HG03196 (cell line): ENCODE results near the gene KRTAP1-4.
"Not testable (repeated sequence)": the region's sequence is repeated elsewhere in the genome, so short reads cannot be mapped to it uniquely, and the experiment has no call there.

ENCODE experiments used
- ATAC-seq: cut with Tn5 transposase; IDR thresholded peaks from one replicate; pipeline ENCODE4 v1.9.1; 2021; ENCODE audit not compliant: unreplicated experiment

Gene KRTAP1-4

DNA sequence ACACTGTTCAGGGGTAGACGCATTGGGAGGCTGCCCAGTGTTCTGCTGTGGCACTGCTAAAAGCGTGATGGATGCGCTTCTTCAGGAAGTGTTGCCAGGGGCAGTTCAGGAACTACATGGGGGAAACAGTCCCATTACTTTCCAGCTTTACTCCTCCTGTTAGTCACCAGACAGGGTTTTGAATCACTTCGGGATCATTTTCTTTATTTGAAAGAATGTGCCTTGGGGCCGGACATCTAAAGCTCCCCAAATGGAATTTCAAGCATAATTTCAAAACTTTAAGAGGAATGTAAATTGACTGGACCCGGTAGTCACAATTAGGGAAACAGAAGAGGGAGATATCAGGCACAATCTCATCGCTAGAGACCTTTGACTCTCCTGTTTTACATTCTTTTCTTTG, 18.4 kb upstream of the KRTAP1-4 start:
- no peak for ATAC-seq

DNA sequence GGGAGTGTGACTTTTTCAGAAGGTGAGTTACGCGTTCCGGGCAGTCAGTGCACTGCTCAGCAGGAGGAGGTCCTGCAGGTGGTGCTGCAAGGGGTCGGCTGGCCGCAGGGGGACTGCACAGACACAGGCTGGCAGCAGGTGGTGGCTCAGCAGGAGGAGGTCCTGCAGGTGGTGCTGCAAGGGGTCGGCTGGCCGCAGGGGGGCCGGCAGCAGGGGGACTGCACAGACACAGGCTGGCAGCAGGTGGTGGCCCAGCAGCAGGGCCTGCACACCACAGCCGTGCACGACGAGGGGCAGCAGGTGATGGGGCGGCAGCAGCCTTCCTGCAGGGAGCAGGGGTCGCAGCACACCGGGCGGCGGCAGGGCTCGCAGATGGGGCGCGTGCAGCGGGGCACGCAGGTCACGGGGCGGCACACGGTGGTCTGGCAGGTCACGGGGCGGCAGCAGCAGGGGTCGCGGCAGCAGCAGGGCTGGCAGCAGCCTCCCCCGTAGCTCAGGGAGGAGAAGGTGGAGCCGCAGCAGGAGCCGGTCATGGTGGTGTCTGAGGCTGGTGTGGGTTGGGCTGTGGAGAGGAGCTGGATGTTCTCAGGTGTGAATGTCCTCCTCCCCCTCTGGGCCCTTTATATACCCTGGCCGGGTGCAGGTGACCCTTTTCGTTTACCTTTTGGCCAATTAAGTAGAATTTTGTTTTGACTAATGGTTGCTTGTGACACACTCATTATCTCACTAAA, 16.9 kb upstream of the KRTAP1-4 start, which contains the start of gene KRTAP2-1:
Gene KRTAP2-1 (minus strand): TSS at position 582 of the 731 bp plus-strand sequence. CDS start 49 bp downstream, at position 533.
- not testable (repeated sequence) for ATAC-seq

DNA sequence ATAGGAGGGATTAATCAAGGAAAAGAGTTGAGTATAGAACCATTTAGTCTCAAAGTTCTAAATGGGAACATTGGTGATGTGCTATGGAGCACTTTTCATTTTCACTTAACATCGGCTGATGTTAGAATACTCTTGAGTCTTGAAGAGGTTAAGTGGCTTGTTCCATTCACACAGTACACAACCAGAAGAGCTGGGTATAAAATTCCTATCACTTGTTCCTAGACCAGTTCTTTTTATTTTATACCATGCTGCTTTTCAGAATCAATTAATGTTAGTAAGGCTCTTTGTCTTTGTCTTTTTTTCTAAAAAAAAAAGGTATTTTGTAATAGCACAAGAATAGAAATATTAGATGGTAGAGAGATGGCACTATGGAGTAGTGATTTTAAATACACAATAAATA, 13.0 kb upstream of the KRTAP1-4 start:
- ATAC-seq = no peak

DNA sequence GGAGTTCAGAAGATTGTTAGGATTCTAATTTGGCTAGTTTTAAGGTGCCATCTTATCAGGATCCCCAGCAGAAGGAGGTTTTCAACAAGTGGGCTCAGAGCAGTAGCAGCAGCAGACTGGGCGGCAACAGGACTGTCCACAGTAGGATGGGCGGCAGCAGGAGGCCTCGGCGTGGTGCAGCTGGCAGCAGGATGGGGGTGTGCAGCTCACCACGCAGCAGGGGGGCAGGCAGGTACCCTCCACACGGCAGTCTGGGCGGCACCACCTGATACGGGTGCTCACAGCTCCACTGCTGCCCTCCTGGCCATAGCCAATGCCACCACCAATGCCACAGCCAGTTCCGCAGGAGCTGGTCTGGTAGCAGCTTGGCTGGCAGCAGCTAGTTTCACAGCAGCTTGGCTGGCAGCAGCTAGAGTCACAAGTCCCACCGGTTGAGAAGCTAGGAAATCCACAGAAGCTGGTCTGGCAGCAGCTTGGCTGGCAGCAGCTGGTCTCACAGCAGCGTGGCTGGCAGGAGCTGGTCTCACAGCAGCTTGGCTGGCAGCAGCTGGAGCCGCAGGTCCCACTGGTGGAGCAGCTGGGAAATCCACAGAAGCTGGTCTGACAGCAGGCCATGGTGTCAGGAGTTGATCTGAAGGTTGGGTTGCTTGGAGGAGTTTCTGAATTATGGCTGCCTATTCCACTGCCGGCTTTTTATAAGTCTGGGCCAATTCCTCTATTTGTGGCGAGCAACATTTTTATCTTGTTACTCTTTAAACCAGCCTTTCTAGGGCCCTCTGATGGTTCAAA, 11.0 kb upstream of the KRTAP1-4 start, which contains the start of gene KRTAP1-1:
Gene KRTAP1-1 (minus strand): TSS at position 668 of the 789 bp plus-strand sequence. CDS start 53 bp downstream, at position 615.
- not testable (repeated sequence) for ATAC-seq

DNA sequence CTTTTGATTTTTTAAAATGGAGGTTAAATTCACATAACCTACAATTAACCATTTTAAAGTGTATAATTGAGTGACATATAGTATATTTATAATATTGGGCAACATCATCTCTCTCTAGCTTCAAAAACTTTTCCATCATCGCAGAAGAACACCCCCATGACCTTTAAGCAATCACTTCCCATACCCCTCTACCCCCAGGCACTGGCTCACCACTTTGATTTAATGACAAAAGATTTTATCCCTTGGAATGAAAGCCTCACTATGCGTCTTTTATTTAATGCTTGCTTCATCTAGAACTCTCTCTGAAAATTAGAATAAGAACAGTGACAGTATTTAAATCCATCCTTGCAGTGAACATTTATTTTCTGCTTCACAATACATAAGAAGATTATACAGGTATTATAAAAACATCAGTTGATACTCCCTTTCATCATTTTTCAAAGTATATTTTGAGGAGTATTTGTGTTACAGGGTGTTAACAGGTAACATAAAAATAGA, 7.9 kb upstream of the KRTAP1-4 start:
- ATAC-seq = no peak

DNA sequence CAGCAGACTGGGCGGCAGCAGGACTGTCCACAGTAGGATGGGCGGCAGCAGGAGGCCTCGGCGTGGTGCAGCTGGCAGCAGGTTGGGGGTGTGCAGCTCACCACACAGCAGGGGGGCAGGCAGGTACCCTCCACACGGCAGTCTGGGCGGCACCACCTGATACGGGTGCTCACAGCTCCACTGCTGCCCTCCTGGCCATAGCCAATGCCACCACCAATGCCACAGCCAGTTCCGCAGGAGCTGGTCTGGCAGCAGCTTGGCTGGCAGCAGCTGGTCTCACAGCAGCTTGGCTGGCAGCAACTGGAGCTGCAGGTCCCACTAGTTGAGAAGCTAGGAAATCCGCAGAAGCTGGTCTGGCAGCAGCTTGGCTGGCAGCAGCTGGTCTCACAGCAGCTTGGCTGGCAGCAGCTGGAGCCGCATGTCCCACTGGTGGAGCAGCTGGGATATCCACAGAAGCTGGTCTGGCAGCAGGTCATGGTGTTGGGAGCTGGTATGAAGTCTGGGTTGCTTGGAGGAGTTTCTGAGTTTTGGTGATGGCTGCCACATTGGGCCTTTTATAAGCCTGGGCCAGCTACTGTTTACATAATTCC, 4.4 kb upstream of the KRTAP1-4 start, which contains the start of gene KRTAP1-3:
Gene KRTAP1-3 (minus strand): TSS at position 529 of the 590 bp plus-strand sequence. CDS start 53 bp downstream, at position 476.
- not testable (repeated sequence) for ATAC-seq

DNA sequence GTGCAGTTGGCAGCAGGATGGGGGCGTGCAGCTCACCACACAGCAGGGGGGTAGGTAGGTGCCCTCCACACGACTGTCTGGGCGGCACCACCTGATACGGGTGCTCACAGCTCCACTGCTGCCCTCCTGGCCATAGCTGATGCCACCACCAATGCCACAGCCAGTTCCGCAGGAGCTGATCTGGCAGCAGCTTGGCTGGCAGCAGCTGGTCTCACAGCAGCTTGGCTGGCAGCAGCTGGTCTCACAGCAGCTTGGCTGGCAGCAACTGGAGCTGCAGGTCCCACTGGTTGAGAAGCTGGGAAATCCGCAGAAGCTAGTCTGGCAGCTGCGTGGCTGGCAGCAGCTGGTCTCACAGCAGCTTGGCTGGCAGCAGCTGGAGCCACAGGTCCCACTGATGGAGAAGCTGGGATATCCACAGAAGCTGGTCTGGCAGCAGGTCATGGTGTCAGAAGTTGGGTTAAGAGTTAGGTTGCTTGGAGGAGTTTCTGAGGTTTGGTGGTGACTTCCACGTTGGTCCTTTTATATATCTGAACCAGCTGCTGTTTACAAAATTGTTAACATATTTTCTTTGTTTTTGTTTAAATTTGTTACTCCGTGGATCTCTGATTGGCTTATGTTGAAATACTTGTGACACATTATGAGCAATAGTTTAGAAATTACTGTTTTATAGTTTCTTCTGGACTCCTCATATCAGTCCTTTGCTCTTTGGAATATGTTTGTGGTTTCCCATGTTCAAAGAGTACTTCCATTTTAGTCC, 3.1 kb downstream of the KRTAP1-4 start, which contains the start of gene KRTAP1-5:
Gene KRTAP1-5 (minus strand): TSS at position 494 of the 757 bp plus-strand sequence. CDS start 53 bp downstream, at position 441.
- no peak for ATAC-seq

DNA sequence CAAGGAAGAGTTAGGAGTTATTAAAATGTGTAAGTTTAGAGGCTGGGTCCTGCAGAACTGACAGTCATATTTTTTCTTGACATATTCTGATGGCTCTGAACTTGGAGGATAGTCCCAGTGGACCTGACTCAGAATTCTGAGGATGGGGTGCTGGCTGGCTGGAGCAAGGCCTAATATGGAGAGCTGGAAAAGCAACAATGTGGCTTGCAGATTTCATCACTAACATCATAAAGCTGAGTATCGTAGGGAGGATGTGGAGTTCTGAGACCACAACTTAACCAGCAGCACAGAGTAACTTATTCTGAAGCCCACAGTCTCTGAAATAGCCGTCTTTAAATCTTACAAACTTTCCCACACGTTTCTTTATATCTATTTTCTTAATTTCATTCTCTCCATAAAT, 5.3 kb downstream of the KRTAP1-4 start:
- no peak for ATAC-seq

DNA sequence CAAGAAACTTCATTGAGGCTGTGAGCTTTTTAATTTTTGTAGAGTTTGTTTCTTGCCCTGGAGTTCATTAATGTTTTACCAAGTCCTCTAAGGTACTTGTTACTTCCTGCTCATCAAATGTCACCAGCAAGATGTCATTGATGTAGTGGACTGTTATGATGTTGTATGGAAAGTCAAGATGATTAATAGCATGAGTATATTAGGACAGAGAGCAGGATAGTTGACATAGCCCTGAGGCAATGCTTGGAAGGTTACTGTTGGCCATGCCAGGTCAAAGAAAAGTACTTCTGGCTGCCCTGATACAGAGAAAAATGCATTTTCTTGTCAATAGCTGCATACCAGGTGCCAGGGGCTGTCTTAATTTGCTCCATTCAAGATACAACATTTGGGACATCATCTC, 9.7 kb downstream of the KRTAP1-4 start:
- no peak for ATAC-seq

DNA sequence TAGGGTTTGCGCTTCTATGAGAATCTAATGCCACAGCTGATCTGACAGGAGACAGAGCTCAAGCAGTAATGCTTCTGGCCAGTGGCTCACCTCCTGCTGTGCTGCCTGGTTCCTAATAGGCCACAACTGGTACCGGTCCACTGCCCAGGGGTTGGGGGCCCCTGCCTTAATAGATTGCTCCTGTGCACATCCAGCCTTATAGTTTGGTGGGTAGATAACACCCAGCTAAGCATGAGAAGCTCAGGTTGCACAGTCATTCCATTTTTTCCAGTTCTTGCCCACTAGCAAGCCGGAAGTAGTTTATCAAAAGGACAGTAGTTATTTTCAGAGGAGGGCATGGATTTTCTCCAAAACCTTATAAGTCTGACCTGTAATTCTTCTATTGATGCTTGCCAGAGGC, 10.6 kb downstream of the KRTAP1-4 start:
- no peak for ATAC-seq

DNA sequence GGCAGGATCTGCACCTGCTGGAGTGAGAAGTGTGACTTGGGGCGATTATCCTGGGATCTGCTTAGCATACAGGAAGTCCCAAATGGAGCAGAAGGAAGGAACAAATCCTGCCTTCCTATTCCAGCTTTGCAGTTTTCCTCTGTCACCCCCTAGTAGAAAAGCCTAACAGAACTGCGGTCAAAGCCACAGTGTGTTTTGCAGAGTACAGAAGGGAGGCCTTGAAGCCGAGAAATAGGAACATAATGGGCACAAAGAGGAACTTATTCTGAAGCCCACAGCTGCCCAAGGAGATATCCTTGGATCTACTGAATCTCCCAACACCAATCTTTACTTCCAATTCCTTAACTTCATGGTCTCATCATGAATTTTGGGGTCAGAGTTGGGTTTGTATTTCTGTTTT, 11.5 kb downstream of the KRTAP1-4 start:
- ATAC-seq = no peak

DNA sequence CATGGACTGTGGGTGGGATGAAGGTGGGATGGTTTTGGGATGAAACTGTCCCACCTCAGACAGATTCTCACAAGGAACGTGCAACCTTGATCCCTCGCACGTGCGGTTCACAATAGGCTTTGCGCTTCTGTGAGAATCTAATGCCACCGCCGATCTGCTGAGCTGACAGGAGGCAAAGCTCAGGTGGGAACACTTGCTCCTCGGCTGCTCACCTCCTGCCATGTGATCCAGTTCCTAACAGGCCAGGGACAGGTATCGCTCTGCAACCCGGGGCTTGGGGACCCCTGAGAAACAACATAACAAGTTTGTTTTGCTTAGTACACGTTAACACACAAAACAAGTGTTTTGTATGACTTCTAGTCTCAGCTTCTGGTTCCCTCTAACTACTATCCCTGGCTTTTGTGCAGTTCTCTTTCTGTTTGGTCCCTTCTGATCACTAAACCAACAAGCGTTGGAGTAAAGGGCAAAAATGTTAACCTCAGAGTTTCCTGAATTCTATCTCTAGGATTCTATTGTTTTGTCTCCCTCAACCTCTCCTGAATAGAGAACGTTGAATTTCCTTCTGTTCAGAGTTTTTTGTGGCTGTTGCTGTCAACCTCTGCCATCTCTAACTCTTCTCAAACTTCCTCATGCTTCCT, 13.3 kb downstream of the KRTAP1-4 start:
- ATAC-seq = no peak

DNA sequence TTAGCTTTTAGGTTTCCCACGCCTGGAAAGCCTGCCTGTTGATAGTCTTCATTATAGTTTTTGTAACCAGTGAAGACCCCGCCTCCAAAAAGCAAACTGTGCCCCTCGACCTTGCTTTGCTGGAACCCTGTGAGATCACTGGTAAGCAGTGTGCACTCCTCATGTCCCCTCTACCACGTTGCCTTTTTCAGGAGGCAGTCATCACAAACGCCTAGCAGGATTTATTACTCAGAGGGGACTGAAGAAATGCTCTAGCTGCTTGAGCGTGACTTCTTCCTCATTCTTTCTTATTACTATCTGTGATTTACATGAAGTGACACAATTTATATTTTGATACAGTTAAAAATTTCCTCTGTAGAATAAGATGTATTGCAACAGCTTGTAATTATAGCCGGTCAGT, 14.5 kb downstream of the KRTAP1-4 start:
- ATAC-seq = no peak

DNA sequence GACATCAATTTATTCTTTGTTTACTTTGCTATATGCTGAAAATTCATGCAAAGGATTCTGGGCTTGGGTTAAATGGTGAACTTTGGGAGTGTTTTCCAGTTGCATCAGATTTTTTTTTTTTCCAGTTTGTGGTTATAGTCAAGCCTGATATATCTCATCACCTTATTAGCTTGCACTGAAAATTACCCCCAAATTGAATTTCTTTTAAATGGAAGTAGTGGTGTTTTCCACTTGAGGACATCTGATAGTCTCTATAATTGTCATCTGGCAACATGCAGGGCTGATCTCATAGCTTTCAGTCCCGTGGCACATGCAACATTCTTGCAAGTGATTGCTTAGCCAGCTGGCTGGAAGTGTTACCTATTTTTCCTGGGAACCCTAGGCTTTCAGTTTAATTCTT, 16.4 kb downstream of the KRTAP1-4 start:
- ATAC-seq = no peak

DNA sequence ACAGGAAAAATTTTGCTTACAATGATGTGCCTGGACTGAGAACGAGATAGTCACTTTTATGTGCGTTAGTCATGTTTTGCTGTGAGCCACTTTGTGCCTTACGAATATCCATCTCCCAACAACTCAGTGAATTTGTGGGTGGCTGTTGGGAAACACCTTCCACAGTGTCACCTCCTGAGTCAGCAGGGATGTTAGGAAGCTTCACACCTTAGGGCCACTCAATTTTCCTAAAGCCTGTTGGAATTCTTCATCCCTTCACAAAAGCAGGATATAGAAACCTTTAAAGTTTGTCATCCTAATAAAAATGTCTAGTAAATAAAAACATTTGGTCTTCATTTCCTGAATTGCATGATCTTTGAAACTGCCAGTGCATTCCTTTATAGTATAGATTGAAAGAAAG, 16.8 kb downstream of the KRTAP1-4 start:
- ATAC-seq = no peak

DNA sequence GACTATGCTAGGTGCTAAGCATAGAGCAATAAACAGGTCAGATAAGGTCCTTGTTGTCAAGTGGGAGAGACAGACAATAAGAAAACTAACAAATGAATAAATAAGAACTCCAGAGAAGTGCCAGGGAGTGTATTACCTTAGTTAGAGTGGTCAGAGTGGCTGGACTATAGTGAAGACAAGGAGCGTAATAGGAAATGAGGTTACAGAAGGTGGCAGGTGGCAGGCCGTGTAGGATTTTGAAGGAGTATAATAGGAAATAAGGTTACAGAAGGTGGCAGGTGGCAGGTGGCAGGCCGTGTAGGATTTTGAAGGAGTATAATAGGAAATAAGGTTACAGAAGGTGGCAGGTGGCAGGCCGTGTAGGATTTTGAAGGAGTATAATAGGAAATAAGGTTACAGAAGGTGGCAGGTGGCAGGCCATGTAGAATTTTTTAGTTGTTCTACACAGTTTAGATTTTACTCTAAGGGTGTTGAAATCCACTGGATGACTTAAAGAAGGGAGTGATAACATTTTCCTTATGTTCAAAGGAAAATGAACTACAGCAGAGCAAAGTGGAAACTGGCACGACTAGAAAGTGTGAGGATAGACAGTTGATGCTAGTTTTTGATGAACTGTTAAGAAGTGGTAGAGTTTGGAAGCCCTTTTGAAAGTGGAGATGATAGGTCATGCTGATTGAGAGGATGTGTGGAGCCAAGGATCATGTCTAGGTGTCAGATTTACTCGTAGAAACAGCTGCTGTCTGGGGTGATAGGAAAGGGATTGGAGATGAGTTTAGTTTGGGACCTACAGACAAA, 17.5 kb downstream of the KRTAP1-4 start:
- no peak for ATAC-seq

DNA sequence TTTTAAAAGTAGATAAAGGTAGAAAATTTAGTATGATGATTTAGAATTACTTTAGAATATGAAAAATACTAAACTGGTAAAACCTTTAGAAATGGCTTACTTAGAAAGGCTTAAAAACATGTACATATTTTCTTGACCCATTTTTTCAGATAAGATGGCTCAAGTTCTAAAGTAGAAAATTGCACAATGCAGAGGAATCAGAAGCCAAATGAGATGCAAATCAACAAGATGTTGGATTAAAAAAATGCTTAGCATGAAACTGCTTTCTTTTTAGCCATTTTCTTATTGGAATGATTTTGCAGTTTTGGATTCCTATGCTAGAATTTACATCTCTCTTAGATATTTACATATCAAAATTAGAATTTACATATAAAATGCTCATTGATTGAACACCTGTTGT, 19.6 kb downstream of the KRTAP1-4 start:
- no peak for ATAC-seq

DNA sequence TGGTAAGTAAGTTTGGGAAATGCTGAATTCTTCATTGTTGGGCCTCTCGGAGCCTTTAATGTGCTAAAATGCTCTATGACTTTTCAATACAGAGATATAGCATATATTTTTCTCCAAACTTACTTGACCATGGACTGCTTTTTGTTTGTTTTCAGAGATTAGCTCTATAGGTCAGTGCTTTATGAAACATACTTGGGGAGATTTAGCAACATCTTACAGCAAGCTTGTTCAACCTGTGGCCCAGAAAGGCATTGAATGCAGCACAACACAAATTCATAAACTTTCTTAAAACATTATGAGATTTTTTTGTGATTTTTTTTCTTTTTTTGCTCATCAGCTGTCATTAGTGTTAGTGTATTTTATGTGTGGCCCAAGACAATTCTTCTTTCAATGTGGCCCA, 20.1 kb downstream of the KRTAP1-4 start:
- ATAC-seq = no peak

DNA sequence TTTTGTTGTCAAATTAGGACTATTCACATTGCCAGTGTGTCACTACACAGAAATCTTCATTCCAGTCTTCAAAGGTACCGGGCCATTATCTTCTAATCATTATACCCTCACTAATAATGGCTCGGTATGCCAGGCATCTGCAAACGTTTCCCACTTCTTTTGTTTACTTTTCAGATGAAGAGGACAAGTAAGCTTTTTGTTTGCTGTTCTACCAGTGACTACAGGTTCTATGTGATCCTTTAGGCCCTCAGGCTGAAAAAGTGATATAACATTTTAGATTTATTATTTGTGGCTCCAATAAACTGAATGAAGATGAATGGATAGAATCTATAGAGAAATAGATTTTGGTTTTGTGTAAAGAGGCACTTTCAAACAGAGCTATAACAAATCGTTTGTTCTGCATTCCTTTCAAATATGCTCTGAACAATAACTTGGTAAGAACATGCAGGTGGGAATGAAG, 20.7 kb downstream of the KRTAP1-4 start:
- no peak for ATAC-seq
